UCSD-AML1 (cell line): Measurements from ENCODE around the gene MARVELD2.
"Not testable (repeated sequence)": the region's sequence is repeated elsewhere in the genome, so short reads cannot be mapped to it uniquely, and the experiment has no call there.

ENCODE experiments used
- DNase-seq: peaks from one replicate; lab custom pipeline; 2025; ENCODE audit not compliant: unreplicated experiment; lab: John Stamatoyannopoulos, UW

MARVELD2 gene

GRCh38 chr5:69444127-69444754 is 29.3 kb downstream of the MARVELD2 start:
- no peak for DNase-seq

GRCh38 chr5:69449511-69449910 is 34.6 kb downstream of the MARVELD2 start:
- DNase-seq, result no peak

GRCh38 chr5:69450116-69450515 is 35.2 kb downstream of the MARVELD2 start:
- DNase-seq, result no peak

- not testable (repeated sequence) for DNase-seq
Observed at GRCh38 chr5:69450527-69450926, 35.6 kb downstream of the MARVELD2 start.

GRCh38 chr5:69451941-69452647 is 37.2 kb downstream of the MARVELD2 start:
- DNase-seq, result no peak

- DNase-seq, result not testable (repeated sequence)
Observed at GRCh38 chr5:69453487-69453886, 38.6 kb downstream of the MARVELD2 start.

GRCh38 chr5:69454460-69455249 is 39.7 kb downstream of the MARVELD2 start:
- no peak for DNase-seq

GRCh38 chr5:69455428-69455988 is 40.6 kb downstream of the MARVELD2 start:
- not testable (repeated sequence) for DNase-seq

- no peak for DNase-seq
Observed at GRCh38 chr5:69462170-69462569, 47.3 kb downstream of the MARVELD2 start.

- not testable (repeated sequence) for DNase-seq
Observed at GRCh38 chr5:69466375-69466774, 51.5 kb downstream of the MARVELD2 start.

GRCh38 chr5:69467442-69468225 is 52.7 kb downstream of the MARVELD2 start:
- DNase-seq, result no peak

- DNase-seq, result no peak
Observed at GRCh38 chr5:69468631-69469030, 53.7 kb downstream of the MARVELD2 start.

GRCh38 chr5:69471516-69471915 is 56.6 kb downstream of the MARVELD2 start:
- not testable (repeated sequence) for DNase-seq

GRCh38 chr5:69472535-69473143 is 57.7 kb downstream of the MARVELD2 start:
- not testable (repeated sequence) for DNase-seq

- no peak for DNase-seq
Observed at GRCh38 chr5:69477170-69477569, 62.3 kb downstream of the MARVELD2 start.

- not testable (repeated sequence) for DNase-seq
Observed at GRCh38 chr5:69478296-69478695, 63.4 kb downstream of the MARVELD2 start.

GRCh38 chr5:69484891-69485290 is 70.0 kb downstream of the MARVELD2 start:
- DNase-seq, result no peak

GRCh38 chr5:69485471-69485870 is 70.6 kb downstream of the MARVELD2 start:
- DNase-seq, result no peak

GRCh38 chr5:69489246-69489645 is 74.3 kb downstream of the MARVELD2 start:
- DNase-seq, result no peak

- DNase-seq, result no peak
Observed at GRCh38 chr5:69491027-69491426, 76.1 kb downstream of the MARVELD2 start.
